GM12892 (cell line): Measurements from ENCODE around the gene APC2.

Experiments
- POLR2A ChIP-seq: IDR thresholded peaks from 2 replicates; pipeline ENCODE4 v1.6.1; 2011; ENCODE audit warnings: low read depth, low read length, control low read depth
- POLR2AphosphoS5 ChIP-seq: IDR thresholded peaks from 2 replicates; pipeline ENCODE4 v1.6.1; 2011; ENCODE audit warnings: low read depth, low read length, control low read depth

DNA sequence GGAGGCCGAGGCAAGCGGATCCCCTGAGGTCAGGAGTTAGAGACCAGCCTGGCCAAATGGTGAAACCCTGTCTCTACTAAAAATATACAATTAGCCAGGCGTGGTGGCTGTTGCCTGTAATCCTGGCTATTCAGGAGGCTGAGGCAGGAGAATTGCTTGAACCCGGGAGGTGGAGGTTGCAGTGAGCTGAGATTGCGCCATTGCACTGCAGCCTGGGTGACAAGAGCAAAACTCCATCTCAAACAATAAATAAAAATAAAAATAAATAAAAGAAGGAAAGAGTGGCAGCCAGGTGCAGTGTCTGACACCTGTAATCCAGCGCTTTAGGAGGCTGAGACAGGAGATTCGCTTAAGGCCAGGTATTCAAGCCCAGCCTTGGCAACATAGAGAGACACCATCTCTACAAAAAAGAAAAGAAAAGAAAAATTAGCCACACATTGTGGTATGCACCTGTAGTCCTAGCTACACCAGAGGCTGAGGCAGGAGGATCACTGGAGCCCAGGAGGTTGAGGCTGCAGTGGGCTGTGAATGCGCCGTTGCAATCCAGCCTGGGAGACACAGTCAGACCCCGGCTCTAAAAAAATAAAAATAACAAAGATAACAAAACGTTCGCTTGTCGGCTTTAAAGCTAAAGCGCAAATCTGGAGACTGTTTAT is 52.6 kb downstream of the APC2 start:
- TF ChIP-seq POLR2A (no peak), POLR2AphosphoS5 (no peak)
